ENCODE results near the gene ARHGAP26.
A peak's percentile ranks its signal among the peaks of the same experiment; 100 is the strongest.

ARHGAP26 gene

GRCh38 chr5:143021595-143021994 is 251.4 kb downstream of the ARHGAP26 start:
- DNase-seq: no peak

GRCh38 chr5:143023411-143024096 is 253.4 kb downstream of the ARHGAP26 start:
- DNase-seq: peak in 2 of 4 experiments; percentile 14 to 42

GRCh38 chr5:143024228-143024920 is 254.2 kb downstream of the ARHGAP26 start:
- DNase-seq: no peak

GRCh38 chr5:143025376-143025775 is 255.2 kb downstream of the ARHGAP26 start:
- peak in 2 of 4 experiments; percentile 41 to 48 for DNase-seq

- DNase-seq: no peak
These were observed 255.8 kb downstream of the ARHGAP26 start for GRCh38 chr5:143025971-143026370.

- DNase-seq: no peak
These were observed 256.2 kb downstream of the ARHGAP26 start for GRCh38 chr5:143026380-143026779.

GRCh38 chr5:143029293-143029692 is 259.1 kb downstream of the ARHGAP26 start:
- no peak for DNase-seq

- DNase-seq: peak in 2 of 4 experiments; percentile 18 to 24
These were observed 260.2 kb downstream of the ARHGAP26 start for GRCh38 chr5:143030349-143030748.

- DNase-seq: no peak
These were observed 261.8 kb downstream of the ARHGAP26 start for GRCh38 chr5:143031781-143032580.

GRCh38 chr5:143032581-143032836 is 262.3 kb downstream of the ARHGAP26 start:
- DNase-seq: no peak

- no peak for DNase-seq
These were observed 263.5 kb downstream of the ARHGAP26 start for GRCh38 chr5:143033535-143034250.

GRCh38 chr5:143036146-143036927 is 266.2 kb downstream of the ARHGAP26 start:
- no peak for DNase-seq

- DNase-seq: no peak
These were observed 266.9 kb downstream of the ARHGAP26 start for GRCh38 chr5:143037071-143037470.

- no peak for DNase-seq
These were observed 267.5 kb downstream of the ARHGAP26 start for GRCh38 chr5:143037708-143038107.

GRCh38 chr5:143040622-143041021 is 270.4 kb downstream of the ARHGAP26 start:
- DNase-seq: no peak

- DNase-seq: no peak
These were observed 271.3 kb downstream of the ARHGAP26 start for GRCh38 chr5:143041461-143041860.

- DNase-seq: no peak
These were observed 272.0 kb downstream of the ARHGAP26 start for GRCh38 chr5:143041972-143042770.

- peak in 3 of 4 experiments; percentile 32 to 45 (median 33) for DNase-seq
These were observed 274.1 kb downstream of the ARHGAP26 start for GRCh38 chr5:143044265-143044664.

- no peak for DNase-seq
These were observed 274.9 kb downstream of the ARHGAP26 start for GRCh38 chr5:143045062-143045461.

- no peak for DNase-seq
These were observed 276.1 kb downstream of the ARHGAP26 start for GRCh38 chr5:143046314-143046713.

- DNase-seq: no peak
These were observed 276.9 kb downstream of the ARHGAP26 start for GRCh38 chr5:143047091-143047490.

Measured in suppressor macrophage (primary cell).